Stimulated activated CD4-positive, alpha-beta T cell treated with anti-CD3 and anti-CD28 coated beads, Interleukin-12 subunit alpha, Interleukin-12 subunit beta, amount 100 ng/mL, for 48 hours (primary cell): Measurements from ENCODE around the gene ATP6V1B1.
A peak's percentile ranks its signal among the peaks of the same experiment; 100 is the strongest.

ENCODE experiments used
- DNase-seq, 3 donors: peaks; one replicate each; pipeline ENCODE4 v3.0.0-alpha.2; 2020; ENCODE audit warnings: low read depth in 2 of 3, low spot score in 1 of 3

ATP6V1B1 gene

GRCh38 chr2:70943205-70943871 lies 7.6 kb downstream of the ATP6V1B1 start:
- no peak for DNase-seq

GRCh38 chr2:70944111-70944690 lies 8.5 kb downstream of the ATP6V1B1 start:
- no peak for DNase-seq

DNA sequence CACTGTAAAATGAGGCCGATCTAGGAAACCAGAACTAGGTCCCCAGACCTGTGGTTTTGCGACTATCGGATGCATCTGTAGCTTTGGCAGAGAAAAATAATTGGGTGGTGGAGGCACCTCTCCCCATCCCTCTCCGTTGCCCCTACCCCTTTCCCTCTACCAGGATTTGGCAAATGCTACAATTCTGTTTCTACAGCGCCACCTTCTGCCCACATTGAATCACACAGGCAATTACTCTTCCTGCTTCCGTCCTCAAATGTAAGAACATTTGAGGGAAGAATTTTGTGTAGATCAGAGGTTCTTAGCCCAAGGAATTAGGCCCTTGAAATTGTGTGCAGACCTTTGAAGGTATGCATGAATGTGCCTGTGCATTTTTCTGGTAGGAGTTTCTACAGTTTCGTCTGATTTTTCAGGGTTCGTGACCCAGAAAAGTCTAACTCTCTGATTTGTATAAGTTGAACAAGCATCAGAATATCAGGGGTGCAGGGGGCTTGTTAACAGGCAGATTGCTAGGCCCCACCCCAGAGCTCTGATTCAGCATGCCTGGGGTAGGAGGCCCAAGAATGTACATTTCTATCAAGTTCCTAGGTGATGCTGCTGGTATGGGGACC lies 11.2 kb downstream of the ATP6V1B1 start:
- peak in 2 of 3 donors; percentile 42 to 48 for DNase-seq

DNA sequence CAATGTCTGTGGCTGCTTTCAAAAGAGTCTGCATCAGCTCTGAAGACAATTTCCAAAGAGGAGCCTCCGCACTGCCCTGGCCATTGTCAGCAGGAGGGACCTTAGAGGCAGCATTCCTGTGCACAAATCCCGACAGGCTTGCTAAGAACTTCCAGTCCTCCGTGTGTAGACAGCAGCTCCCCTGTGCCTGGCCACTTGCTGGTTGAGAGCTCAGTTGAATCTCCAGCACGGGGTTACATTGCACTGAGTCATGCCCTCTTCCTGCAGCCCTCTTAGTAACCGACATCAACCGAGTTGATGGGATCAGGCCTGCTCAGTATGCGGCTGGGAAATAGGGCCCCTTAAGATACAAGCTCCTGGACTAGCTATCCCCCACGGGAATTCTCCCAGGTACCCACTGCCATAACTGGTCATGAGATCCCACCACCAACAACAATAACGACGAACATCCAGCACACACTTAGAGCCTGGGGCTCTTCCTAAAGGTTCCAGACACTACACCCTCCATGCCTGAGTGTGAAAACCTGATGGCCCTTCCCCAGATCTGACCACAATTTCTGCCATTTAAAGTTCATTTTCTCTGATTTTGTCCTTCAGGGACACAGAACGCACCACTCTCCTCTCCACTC lies 12.0 kb downstream of the ATP6V1B1 start:
- no peak for DNase-seq

- DNase-seq = peak; percentile 55 to 84 (median 77)
These were observed 12.8 kb downstream of the ATP6V1B1 start for GRCh38 chr2:70948337-70949003.

- DNase-seq = no peak
These were observed 13.4 kb downstream of the ATP6V1B1 start for GRCh38 chr2:70949086-70949485.

GRCh38 chr2:70954886-70955285 lies 19.2 kb downstream of the ATP6V1B1 start:
- DNase-seq = no peak

- no peak for DNase-seq
These were observed 20.4 kb downstream of the ATP6V1B1 start for GRCh38 chr2:70956141-70956540.

DNA sequence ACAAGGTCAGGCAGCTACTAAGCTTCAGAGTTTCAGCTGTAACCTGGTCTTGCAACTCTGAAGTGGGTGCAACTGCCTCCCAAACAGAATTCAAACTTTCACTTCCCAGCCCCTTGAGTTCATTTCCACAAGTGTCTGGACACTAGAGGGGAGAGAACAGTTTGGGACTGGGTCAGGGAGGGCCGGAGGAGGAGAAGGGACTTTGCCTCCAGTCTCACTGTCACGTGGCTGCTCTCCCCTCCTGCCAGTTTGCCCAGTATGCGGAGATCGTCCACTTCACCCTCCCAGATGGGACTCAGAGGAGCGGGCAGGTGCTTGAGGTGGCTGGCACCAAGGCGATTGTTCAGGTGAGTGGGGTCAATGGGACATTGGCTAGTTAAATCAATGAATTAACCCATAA lies 22.1 kb downstream of the ATP6V1B1 start:
- no peak for DNase-seq

DNA sequence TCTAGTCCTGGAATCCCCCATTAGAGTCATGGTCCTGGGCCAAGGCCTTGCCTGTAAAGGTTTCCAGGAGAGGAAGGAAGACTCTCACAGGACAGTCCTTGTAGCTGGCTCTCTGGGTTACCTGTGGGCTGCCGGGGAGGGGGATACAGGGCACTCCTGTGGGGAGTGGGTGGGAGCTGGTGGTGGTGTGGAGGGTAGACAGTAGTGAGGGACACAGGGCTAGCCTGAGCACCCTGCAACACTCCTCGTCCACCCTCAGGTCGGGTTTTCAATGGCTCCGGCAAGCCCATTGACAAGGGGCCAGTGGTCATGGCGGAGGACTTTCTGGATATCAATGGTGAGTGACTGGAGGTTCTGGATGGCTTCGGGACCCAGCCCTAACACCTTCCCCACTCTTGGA lies 23.1 kb downstream of the ATP6V1B1 start:
- no peak for DNase-seq

GRCh38 chr2:70959271-70959761 lies 23.6 kb downstream of the ATP6V1B1 start:
- DNase-seq = no peak

DNA sequence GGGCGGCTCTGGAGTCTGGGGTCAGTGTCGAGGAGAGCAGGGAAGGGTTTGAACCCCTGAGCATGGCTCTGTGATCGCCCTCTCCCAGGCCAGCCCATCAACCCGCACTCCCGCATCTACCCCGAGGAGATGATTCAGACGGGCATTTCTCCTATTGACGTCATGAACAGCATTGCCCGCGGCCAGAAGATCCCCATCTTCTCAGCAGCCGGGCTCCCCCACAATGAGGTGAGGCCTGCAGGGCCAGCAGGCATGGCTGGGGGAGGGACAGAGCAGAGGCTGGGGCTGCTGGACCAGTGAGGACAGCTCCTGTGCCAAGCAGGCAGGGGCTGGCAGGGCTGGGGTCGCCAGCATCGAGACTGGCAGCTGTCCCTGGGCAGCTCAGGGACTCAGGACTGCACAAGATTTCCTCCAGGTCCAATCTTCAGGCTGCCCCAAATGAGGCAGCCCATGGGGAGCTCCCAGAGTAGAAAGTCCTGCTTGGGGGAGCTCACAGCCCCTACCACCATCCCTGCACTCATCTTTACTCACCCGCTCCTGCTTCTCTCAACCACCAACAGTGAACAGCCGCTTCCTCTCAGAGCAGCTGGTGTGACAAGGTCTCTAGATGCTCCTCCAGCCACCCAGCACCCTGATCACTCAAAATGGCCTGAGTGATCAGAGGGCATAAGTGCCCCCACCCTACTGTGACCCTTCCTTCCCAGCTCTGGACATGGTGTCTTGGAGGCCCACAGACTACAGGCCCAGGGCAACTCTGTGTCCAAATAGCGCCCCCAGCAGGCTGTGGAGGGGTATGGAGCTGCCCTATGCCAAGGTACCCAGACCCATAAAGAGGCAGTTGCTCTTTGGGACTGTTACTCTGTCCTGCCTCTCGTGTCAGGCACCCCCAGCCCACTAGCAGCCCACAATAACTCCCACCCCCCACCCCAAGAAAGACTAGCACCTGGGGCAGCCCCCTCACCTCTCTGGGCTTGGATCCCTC lies 24.4 kb downstream of the ATP6V1B1 start:
- DNase-seq = no peak

DNA sequence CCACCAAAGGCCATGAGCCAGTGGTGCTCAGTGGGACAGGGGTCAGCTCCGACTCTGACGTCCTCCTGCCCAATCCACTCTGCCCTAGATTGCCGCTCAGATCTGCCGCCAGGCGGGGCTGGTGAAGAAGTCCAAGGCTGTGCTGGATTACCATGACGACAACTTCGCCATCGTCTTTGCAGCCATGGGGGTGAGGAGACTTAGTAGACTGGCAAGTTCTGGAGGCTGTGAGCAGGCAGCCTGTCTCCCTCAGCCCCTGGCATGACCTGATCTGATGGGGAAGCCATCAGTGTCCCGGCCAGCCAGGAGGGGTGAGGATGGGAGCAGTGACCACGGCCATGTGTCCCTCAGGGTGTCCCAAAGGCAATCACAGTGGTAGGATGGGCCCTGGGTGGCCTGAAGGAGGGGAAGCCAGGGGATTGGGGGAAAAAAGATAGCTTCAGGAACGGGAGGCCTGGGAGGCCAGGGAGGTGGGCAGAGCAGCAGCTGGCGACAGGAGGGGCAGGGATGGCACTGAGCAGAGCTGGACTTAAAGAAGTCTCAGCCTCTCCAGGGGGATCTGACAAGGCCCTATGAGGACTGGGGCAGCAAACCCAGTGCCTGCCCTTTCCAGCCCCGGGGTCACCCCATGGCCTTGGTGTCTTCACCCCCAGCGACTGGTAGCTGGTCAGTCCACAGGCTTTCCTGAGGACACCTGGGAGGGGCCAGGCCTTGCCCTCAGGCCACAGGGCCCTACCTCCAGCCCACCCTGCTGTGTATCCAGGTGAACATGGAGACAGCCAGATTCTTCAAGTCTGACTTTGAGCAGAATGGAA lies 25.3 kb downstream of the ATP6V1B1 start:
- no peak for DNase-seq

DNA sequence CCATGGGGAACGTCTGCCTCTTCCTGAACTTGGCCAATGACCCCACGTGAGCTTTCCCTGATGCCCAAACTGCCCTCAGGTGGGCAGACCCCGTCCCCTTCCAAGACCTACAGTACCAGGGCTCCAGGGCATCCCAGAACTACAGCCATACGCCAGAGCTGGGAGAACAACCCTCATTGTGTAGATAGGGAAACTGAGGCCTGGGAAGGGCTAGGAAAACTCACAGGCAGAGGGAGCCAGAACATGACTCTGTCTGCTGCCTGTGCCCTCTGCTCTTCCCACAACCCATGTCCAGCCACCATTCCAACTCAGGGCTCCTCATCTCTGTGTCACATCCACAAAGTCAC lies 25.9 kb downstream of the ATP6V1B1 start:
- DNase-seq = no peak

DNA sequence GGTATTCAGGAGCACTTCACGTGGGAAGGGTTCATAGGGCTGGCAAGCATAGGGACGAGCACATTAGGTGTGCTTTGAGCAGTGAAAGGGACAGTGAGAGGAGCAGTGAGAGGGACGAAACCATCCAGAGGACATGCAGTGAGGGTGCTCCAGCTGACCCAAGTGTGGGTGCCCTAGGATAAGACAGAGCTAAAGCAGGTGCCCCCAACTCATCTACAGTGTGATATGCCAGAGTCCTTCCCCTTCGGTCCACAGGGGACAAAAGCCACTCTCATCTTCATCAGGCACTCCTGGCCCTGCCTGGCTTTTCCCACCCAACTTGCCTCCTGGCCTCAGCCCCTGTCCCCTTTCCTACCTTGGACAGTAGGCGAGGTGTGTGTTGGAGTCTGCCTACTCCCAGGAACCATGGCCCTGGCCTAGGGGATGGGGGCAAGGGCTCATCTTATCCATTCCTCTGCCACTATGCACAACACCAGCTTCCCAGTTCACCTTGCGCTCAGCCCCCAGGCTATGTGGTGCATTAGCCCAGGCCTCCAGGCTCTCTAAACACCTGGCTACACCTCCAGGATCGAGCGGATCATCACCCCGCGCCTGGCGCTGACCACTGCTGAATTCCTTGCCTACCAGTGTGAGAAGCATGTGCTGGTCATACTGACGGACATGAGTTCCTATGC lies 26.6 kb downstream of the ATP6V1B1 start:
- no peak for DNase-seq

GRCh38 chr2:70962885-70963878 lies 27.5 kb downstream of the ATP6V1B1 start:
- DNase-seq = no peak

DNA sequence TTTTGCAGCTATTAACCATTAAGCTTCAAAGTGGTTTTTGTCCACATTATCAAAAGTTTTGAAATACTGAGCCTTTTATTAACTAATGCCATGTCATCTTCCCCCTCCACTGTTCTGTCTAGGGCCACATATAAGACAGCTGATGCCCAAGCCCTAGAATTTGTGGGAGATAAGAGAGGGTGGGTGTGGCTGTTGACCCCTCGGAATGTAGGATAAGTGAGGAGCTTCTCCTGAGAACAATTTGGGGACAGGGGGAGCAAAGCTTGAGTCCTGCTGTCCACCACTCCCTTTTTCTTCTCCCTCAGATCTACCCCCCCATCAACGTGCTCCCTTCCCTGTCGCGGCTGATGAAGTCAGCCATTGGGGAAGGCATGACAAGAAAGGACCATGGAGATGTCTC lies 28.4 kb downstream of the ATP6V1B1 start:
- no peak for DNase-seq
